ENCODE measurements around the gene TMEM37. TPM values are rescaled to one million over a fixed set of nuclear protein-coding genes. Genes with fewer than 3 reads are reported as not detected.

Gene TMEM37
- total RNA-seq, 4 donors from 2014 or later, result 1.6 to 10.0 (median 7.7) TPM

DNA sequence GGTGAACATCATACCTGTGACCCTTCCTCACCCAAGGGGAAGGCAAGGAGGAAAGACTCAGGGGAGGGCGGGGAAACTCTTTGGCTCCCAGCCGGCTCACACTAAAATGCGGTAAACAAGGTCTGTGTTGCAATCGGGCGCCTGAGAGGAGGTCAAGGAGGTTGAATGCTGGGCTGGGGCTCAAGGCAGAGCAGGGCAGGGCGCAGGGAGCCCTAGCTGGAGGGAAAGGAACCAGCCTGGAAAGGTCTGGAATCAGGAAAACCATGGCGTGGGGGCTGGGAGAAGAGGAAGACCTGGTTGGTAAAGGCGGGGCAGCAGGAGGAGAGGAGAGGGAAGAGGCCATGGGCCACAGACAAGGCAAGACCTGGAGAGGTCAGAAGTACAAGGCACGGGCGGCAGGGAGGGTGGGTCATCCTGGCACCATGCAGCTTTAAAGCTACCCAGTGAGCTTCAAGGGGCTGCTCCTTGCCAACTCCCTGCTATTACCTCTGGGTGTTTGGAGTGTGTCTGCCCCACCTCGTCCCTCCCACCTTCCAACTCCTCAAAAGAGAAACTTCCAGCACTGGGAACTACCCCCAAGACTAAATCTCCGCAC is 4.8 kb upstream of the TMEM37 start:
- Histone ChIP-seq H3K4me3 (no peak overlapping the region), H3K27me3 (no peaks in the 10 kb centered on the region), H3K36me3 (no peaks in the 10 kb centered on the region), H3K9me3 (no peaks in the 10 kb centered on the region), H3K4me1 (peaks cover 47% of the 10 kb centered on the region), H3K27ac (no peak overlapping the region)
- 47% methylated on average over 12 of the region's 12 CpGs for WGBS
- TF ChIP-seq POLR2A (IDR thresholded peaks at IDR 0.05), result no peak
- TF ChIP-seq, protein P1, sequence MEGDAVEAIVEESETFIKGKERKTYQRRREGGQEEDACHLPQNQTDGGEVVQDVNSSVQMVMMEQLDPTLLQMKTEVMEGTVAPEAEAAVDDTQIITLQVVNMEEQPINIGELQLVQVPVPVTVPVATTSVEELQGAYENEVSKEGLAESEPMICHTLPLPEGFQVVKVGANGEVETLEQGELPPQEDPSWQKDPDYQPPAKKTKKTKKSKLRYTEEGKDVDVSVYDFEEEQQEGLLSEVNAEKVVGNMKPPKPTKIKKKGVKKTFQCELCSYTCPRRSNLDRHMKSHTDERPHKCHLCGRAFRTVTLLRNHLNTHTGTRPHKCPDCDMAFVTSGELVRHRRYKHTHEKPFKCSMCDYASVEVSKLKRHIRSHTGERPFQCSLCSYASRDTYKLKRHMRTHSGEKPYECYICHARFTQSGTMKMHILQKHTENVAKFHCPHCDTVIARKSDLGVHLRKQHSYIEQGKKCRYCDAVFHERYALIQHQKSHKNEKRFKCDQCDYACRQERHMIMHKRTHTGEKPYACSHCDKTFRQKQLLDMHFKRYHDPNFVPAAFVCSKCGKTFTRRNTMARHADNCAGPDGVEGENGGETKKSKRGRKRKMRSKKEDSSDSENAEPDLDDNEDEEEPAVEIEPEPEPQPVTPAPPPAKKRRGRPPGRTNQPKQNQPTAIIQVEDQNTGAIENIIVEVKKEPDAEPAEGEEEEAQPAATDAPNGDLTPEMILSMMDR (IDR thresholded peaks at IDR 0.05), result no peak
- no peak for TF ChIP-seq EP300 (IDR thresholded peaks at IDR 0.05)
- TF ChIP-seq POLR2AphosphoS5 (IDR thresholded peaks at IDR 0.05), result no peak
- peak in 1 of 2 donors; percentile 79 for DNase-seq (ENCODE audit: low spot score in 2 of 2)

DNA sequence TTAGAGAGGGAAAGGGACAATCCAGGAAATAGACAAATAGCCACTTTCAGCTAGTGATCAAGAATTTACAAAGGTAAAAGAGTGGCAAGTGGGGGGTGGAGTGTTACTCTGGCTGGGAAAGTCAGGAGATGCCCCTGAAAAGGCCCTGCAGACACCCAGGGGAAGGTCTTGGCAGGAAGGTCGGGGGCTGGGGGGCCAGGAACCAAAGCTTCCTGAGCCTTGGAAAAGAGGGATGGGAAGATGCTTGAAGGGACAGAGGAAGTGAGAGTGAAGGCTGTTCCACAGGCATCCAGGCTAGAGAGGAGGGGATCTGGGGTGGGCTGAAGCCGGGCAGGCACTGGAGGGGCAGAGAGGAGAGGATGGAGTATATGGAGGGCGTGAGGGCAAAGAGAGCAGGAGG is 3.9 kb upstream of the TMEM37 start:
- no peaks in the 10 kb centered on the region for H3K9me3 ChIP-seq
- H3K36me3 ChIP-seq, result no peaks in the 10 kb centered on the region
- H3K4me1 ChIP-seq, result peaks cover 53% of the 10 kb centered on the region
- 88% methylated on average over 3 of the region's 3 CpGs for WGBS
- H3K27me3 ChIP-seq, result no peaks in the 10 kb centered on the region
- no peak for DNase-seq (ENCODE audit: low spot score in 2 of 2)
- H3K4me3 ChIP-seq, result no peak overlapping the region
- TF ChIP-seq POLR2A (IDR thresholded peaks at IDR 0.05) (no peak), POLR2AphosphoS5 (IDR thresholded peaks at IDR 0.05) (no peak), EP300 (IDR thresholded peaks at IDR 0.05) (no peak)
- TF ChIP-seq, protein P1 (IDR thresholded peaks at IDR 0.05), result no peak
- H3K27ac ChIP-seq, result no peak overlapping the region

DNA sequence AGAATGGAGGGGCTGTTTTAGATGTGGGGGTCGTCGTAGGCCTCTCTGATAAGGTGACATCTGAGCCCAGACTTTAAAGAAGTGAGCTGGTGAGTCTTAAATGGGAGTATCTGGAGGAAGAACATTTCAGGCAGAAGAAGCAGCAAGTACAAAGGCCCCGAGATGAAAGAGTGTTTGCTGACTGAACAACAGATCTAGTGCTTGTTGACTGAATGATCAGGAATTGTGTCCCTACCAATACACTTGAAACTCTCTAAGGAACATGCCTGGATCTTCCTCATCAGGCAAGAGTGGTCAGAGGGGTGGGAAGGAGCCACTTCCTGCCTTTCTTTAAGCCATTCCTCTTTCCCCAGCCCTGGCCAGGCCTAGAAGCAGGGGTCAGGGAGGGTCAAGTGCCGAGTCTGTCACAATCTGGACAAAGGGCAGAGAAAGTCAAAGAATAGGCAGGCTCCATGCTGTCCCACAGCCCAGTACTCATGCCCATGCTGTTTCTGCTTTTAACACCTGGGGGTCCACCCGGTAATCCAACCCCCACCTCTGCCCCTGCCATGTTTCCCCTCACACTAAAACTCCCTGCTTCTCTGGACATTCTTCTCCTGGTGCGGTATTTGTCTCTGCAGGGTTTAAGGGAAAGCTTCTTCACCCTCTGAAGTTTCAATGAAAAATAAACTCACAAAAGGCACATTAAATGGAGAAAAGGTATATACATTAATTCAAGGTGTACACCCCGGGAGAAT is 3.0 kb upstream of the TMEM37 start:
- no peaks in the 10 kb centered on the region for H3K36me3 ChIP-seq
- H3K27ac ChIP-seq, result no peak overlapping the region
- no peaks in the 10 kb centered on the region for H3K27me3 ChIP-seq
- H3K4me1 ChIP-seq, result peaks cover 53% of the 10 kb centered on the region
- H3K9me3 ChIP-seq, result no peaks in the 10 kb centered on the region
- WGBS, result 84% methylated on average over 7 of the region's 7 CpGs
- peak in 1 of 2 donors; percentile 67 for DNase-seq (ENCODE audit: low spot score in 2 of 2)
- no peak overlapping the region for H3K4me3 ChIP-seq
- no peak for TF ChIP-seq EP300 (IDR thresholded peaks at IDR 0.05)
- no peak for TF ChIP-seq POLR2AphosphoS5 (IDR thresholded peaks at IDR 0.05)
- TF ChIP-seq, protein P1 (IDR thresholded peaks at IDR 0.05), result no peak
- TF ChIP-seq POLR2A (IDR thresholded peaks at IDR 0.05), result no peak

DNA sequence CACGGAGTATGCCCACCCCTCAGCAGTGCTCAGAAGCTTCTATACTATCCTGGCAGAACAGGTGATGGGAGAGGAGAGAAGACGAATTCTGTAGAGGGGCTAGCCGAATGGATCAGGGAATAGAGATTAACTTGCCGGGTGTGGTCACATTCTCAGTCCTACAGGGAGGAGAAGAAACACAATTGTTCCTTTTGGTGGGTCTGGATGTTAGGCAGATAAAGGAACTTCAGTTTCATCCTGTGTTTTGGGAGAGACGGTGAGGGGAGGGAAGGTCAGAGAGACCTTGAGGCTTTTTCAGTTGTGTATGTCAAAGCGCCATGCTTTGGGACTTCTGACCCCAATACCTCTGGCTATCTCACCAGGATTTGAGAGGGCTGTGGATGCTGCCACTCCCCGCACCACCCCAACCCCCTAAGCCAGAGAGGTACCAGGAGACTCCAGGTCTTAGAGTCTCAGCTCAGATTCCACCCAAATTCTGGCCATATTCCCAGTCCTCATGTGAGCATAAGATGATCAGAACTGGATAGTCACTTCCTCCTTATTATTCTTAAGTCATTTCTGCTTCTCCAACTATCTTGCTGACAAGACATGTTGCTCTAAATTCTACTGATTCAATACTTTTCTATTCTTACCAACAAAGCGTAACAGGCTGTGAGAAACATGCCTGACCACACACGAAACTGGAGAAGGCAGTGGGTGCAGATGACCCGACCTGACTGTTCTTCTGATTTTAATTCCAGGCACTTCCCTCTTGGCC is 2.3 kb upstream of the TMEM37 start:
- DNase-seq (ENCODE audit: low spot score in 2 of 2), result no peak
- WGBS, result 73% methylated on average over 8 of the region's 10 CpGs
- Histone ChIP-seq H3K9me3 (no peaks in the 10 kb centered on the region), H3K4me3 (no peak overlapping the region), H3K27me3 (no peaks in the 10 kb centered on the region), H3K27ac (no peak overlapping the region), H3K36me3 (no peaks in the 10 kb centered on the region), H3K4me1 (peaks cover 53% of the 10 kb centered on the region)
- TF ChIP-seq, protein P1 (IDR thresholded peaks at IDR 0.05), result no peak
- TF ChIP-seq EP300 (IDR thresholded peaks at IDR 0.05) (no peak), POLR2A (IDR thresholded peaks at IDR 0.05) (no peak), POLR2AphosphoS5 (IDR thresholded peaks at IDR 0.05) (no peak)

DNA sequence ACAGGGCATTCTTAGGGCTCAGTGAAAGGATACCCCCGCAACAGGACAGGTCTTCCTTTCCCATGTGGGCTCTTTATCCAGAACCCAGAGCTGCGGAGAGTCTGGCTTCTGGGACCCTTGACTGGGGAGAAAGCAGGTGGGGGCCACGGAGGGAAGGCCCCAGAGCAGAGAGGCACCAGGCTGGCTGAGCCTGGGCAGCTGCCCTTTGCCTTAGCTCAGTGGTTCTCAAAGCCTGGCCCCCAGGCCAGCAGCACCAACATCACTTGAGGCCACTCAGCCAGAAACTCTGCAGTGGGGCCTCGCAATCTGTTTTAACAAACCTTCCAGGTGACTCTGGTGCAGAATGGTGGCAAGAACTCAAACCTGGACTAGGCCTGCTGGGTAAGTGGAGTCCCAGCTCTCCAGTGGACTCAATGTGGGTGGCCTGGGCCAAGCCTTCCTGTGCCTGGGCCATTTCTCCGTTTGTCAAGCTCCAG is 1.6 kb upstream of the TMEM37 start:
- no peak for TF ChIP-seq POLR2A (IDR thresholded peaks at IDR 0.05)
- TF ChIP-seq POLR2AphosphoS5 (IDR thresholded peaks at IDR 0.05), result no peak
- TF ChIP-seq, protein P1 (IDR thresholded peaks at IDR 0.05), result no peak
- TF ChIP-seq EP300 (IDR thresholded peaks at IDR 0.05), result no peak
- no peak for DNase-seq (ENCODE audit: low spot score in 2 of 2)
- Histone ChIP-seq H3K4me1 (peaks cover 58% of the 10 kb centered on the region), H3K36me3 (no peaks in the 10 kb centered on the region), H3K27ac (no peak overlapping the region), H3K27me3 (no peaks in the 10 kb centered on the region), H3K9me3 (no peaks in the 10 kb centered on the region), H3K4me3 (no peak overlapping the region)
- WGBS, result 90% methylated on average over 4 of the region's 5 CpGs
